Left lung (tissue), 10 donors: ENCODE data around the gene PPP4R3C. TPM values are rescaled to one million over a fixed set of nuclear protein-coding genes. Genes with fewer than 3 reads are reported as not detected.

ENCODE experiments used
- ATAC-seq: fragments of 200-7000 bp; cut with Tn5 transposase; one replicate; pipeline ENCODE4 v1.9.1; 2020; ENCODE audit warnings: moderate library complexity
- DNase-seq, 4 donors: peaks; one replicate each; pipeline ENCODE4 v3.0.0-alpha.2; 2013 to 2020
- H3K27ac ChIP-seq, 2 donors: fragments of 200-600 bp; sonication (generic) in 1 of 2; one replicate each; pipeline versions ENCODE4 v1.5.0 to v1.8.0; 2020 to 2021
- H3K27me3 ChIP-seq, 2 donors: fragments of 200-600 bp; sonication (generic) in 1 of 2; one replicate each; pipeline versions ENCODE4 v1.5.0 to v1.8.0; 2020 to 2021
- H3K36me3 ChIP-seq, 2 donors: fragments of 200-600 bp; sonication (generic) in 1 of 2; one replicate each; pipeline versions ENCODE4 v1.5.0 to v1.8.0; 2020 to 2021
- H3K4me1 ChIP-seq, 2 donors: fragments of 200-600 bp; one replicate each; pipeline ENCODE4 v1.8.0; 2021
- H3K4me3 ChIP-seq, 2 donors: fragments of 200-600 bp; sonication (generic) in 1 of 2; one replicate each; pipeline versions ENCODE4 v1.5.0 to v1.8.0; 2020 to 2021; ENCODE audit warnings: mild to moderate bottlenecking in 1 of 2
- H3K9me3 ChIP-seq, 2 donors: fragments of 200-600 bp; sonication (generic) in 1 of 2; one replicate each; pipeline versions ENCODE4 v1.5.0 to v1.8.0; 2020 to 2021
- CTCF ChIP-seq, 2 donors: fragments of 200-600 bp; sonication (generic) in 1 of 2; IDR thresholded peaks; one replicate each; pipeline versions ENCODE4 v1.5.0 to v1.8.0; 2021; ENCODE audit warnings: antibody characterized with exemption in 2 of 2
- intact Hi-C, 2 donors: fragments of 100-400 bp; cut with DNase I; formaldehyde crosslinking; loops; one replicate each; pipeline versions ENCODE4 v1.11.2 to v1.14.2; 2022
- polyA plus RNA-seq, 6 donors: library from polyadenylated mRNA; unstranded; fragments of 120-200 nt; gene quantifications; one replicate each; pipeline ENCODE4 v1.2.1, GENCODE V29; 2013; ENCODE audit not compliant: insufficient read length in 6 of 6
- total RNA-seq, 2 donors: library from RNA; stranded (reverse); fragmentation: NEBNext Ultra II Directional; extraction: Animal tissue kit (Norgen Biotek cat#: 25700); gene quantifications; one replicate each; pipeline ENCODE4 v1.2.1, GENCODE V29; 2021
- donor health status: DM: no; HTN: yes; CAD: no.
- donor health status: DM: no; HTN: no; CAD: no.

The PPP4R3C gene
- total and polyA plus RNA-seq, 8 donors, result not detected

- Histone ChIP-seq H3K27me3 (peaks cover 0 to 4% of the 10 kb centered on the region in 2 donors), H3K27ac (no peak overlapping the region), H3K4me3 (no peak overlapping the region), H3K9me3 (no peaks in the 10 kb centered on the region), H3K4me1 (no peaks in the 10 kb centered on the region), H3K36me3 (no peaks in the 10 kb centered on the region)
- intact Hi-C loops, result no loop called here
- ATAC-seq (no peak), DNase-seq (no peak)
- no peak for TF ChIP-seq CTCF (IDR thresholded peaks at IDR 0.05)
These were observed 24.2 kb downstream of the PPP4R3C start for GRCh38 chrX:27438937-27439336.

GRCh38 chrX:27435031-27435430, 28.1 kb downstream of the PPP4R3C start:
- intact Hi-C loops, result no loop called here
- Histone ChIP-seq H3K4me1 (no peaks in the 10 kb centered on the region), H3K36me3 (no peaks in the 10 kb centered on the region), H3K27me3 (peaks cover 0 to 4% of the 10 kb centered on the region in 2 donors), H3K4me3 (no peak overlapping the region), H3K27ac (no peak overlapping the region), H3K9me3 (no peaks in the 10 kb centered on the region)
- TF ChIP-seq CTCF (IDR thresholded peaks at IDR 0.05), result no peak
- DNase-seq (no peak), ATAC-seq (no peak)

Other genes starting within 250 kb of the PPP4R3C start
- not detected for gene DCAF8L2, start 127.0 kb upstream of the PPP4R3C start, total RNA-seq
- gene DCAF8L2, start 127.0 kb upstream of the PPP4R3C start, polyA plus RNA-seq, result not detected